ENCODE measurements around the gene PACSIN1.

Gene PACSIN1

GRCh38 chr6:34531580-34532201, 65.8 kb downstream of the PACSIN1 start:
- TF ChIP-seq CTCF (IDR thresholded peaks at IDR 0.05; ENCODE audit: low read depth, low read length, missing control alignments) = no peak
- H3K4me3 ChIP-seq (replicated peaks; ENCODE audit: low read depth, low read length) = no peak overlapping the region
- DNase-seq (ENCODE audit: extremely low read depth, low read depth) = no peak

GRCh38 chr6:34532230-34532629, 66.4 kb downstream of the PACSIN1 start:
- no peak for DNase-seq (ENCODE audit: extremely low read depth, low read depth)
- no peak overlapping the region for H3K4me3 ChIP-seq (replicated peaks; ENCODE audit: low read depth, low read length)
- no peak for TF ChIP-seq CTCF (IDR thresholded peaks at IDR 0.05; ENCODE audit: low read depth, low read length, missing control alignments)

GRCh38 chr6:34534146-34534545, 68.3 kb downstream of the PACSIN1 start:
- H3K4me3 ChIP-seq (replicated peaks; ENCODE audit: low read depth, low read length) = no peak overlapping the region
- TF ChIP-seq CTCF (IDR thresholded peaks at IDR 0.05; ENCODE audit: low read depth, low read length, missing control alignments) = no peak
- no peak for DNase-seq (ENCODE audit: extremely low read depth, low read depth)

GRCh38 chr6:34534656-34535055, 68.8 kb downstream of the PACSIN1 start:
- no peak for DNase-seq (ENCODE audit: extremely low read depth, low read depth)
- H3K4me3 ChIP-seq (replicated peaks; ENCODE audit: low read depth, low read length) = no peak overlapping the region
- no peak for TF ChIP-seq CTCF (IDR thresholded peaks at IDR 0.05; ENCODE audit: low read depth, low read length, missing control alignments)

- no peak overlapping the region for H3K4me3 ChIP-seq (replicated peaks; ENCODE audit: low read depth, low read length)
- no peak for TF ChIP-seq CTCF (IDR thresholded peaks at IDR 0.05; ENCODE audit: low read depth, low read length, missing control alignments)
- DNase-seq (ENCODE audit: extremely low read depth, low read depth) = no peak
Measured at GRCh38 chr6:34535199-34535598, 69.3 kb downstream of the PACSIN1 start.

- H3K4me3 ChIP-seq (replicated peaks; ENCODE audit: low read depth, low read length) = no peak overlapping the region
- TF ChIP-seq CTCF (IDR thresholded peaks at IDR 0.05; ENCODE audit: low read depth, low read length, missing control alignments) = no peak
- no peak for DNase-seq (ENCODE audit: extremely low read depth, low read depth)
Measured at GRCh38 chr6:34535646-34536045, 69.8 kb downstream of the PACSIN1 start.
